Embryonic facial prominence (tissue), 1 donor: Measurements from ENCODE around the gene CARMIL1.

Source experiments
- DNase-seq: peaks from one replicate; pipeline ENCODE4 v3.0.0-alpha.2; 2016; ENCODE audit errors: extremely low spot score

Gene CARMIL1

DNA sequence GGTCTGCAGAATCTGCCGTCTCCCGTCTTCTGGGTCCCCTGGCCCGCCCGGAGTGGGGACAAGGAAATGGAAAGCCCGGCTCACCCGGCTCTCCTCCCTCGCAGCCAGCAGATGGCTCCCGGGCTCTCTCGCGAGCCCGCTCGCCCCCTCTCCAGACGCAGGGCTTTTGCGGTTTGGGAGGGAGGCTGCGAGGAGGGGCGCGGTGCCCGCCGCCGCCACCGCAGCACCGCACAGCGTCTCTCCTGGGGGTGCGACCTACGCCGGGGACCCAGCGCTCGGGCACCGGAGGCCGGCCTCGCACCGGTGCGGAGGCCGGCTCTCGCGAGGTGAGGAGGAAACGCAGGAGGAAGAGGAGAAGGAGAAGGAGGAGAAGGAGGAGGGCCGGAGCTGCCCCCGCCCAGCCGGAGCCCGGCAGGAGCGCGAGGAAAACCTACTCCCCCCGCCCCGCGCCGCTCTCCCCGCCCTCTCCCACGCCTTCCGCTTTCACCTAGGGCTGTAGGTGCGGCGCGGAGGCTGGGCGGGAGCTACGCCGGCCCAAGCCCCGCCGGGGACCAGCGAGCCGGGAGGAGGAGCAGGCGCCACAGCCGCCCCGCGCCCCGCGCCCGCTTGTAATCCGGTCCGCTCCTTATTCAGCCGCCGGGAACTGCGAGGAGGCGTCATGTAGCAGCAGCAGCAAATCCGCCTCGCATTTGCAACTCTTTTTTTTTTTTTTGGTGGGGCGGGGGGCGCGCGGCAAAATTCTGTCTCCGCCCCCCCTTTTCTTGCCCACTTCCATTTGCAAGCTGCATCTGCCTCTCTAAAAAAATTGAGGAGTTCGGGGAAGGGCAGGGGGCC, at the start of gene CARMIL1:
CARMIL1 (plus strand) TSS at position 461 of the 834 bp plus-strand sequence. CDS start 422 bp downstream, outside the sequence.
- peak; percentile 66 for DNase-seq

DNA sequence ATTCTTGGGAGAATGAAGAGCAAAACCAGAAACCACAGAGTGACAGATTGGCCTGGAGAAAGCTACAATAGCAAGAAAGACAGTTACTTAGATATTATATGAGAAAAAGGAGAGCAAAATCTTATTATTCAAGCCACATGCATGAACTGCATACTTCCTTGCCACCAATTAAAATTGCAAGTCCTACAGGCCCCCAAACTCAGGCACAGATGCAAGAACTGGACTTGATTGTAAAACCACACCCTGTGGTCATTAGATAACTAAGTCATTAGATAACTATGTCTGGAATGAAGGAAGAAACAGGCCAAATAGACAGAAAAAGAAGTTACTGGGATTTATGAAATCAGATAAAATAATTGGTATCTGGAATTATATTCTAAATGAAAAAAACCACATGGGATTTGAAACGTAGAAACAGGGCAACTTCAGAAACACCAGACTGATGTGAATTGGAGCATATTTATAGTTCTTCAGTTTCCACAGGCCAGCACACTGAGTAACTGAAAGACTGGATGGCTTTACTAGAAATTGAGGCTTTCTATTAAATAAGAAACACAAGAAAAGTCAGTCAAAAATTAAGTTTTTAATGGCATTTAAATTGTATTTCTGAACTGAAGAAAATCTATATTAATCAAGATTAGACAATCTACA, 49.4 kb upstream of the CARMIL1 start:
- DNase-seq: no peak

DNA sequence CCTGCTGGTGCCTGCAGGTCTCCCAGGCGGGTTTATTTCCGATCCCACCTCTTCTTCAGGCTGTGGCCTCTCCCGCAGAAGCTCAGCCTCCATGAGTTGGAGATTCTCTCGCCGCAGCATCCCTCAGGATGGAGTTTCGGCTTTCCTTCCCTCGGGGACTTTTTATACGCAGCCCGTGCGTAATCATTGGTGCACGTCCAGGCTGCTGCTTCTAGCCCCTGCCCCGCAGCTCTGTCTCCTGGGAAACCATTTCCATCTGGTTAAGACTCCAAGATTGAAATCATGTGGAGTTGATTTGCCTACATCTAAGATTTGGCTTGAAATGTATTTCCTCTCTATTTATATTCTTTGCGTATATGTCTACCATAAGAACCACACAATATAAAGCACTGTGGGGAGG, 46.7 kb upstream of the CARMIL1 start:
- DNase-seq: peak; percentile 80

DNA sequence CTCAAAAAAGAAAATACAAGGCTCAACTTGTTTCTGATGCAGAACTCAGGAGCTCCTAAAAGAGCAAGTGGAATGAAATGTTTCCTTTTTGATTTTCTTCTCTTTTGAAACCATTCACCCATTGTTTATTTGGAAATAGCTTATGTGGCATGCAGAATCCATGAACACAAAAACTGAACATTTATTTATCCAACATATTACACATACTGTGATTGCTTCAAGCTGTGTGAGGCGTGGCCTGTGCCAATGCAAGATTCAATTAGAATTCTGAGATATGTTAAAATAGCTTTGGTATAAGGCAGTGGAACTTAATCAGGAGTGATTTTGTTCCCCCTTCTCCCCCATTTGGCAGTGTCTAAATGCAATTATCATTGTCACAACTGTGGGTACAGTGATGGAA, 45.9 kb upstream of the CARMIL1 start:
- no peak for DNase-seq

DNA sequence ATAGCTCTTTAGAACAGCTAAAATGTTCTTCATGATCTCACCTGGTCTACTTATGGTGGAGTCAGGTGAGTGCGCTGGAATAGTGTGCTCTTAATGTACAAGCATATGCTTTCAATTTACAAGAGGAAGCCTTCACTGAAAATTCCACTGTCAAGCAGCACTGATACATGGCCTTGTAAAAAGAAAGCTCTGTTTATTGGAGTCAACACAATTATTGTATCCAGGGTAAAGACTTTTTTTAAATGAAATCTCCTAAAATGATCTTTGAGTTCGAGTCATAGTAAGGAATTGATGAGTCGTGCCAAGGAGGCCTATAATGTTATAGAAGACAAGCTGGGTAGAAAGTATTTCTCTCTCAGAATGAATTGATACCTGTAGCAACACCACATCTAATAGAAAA, 41.6 kb upstream of the CARMIL1 start:
- no peak for DNase-seq

DNA sequence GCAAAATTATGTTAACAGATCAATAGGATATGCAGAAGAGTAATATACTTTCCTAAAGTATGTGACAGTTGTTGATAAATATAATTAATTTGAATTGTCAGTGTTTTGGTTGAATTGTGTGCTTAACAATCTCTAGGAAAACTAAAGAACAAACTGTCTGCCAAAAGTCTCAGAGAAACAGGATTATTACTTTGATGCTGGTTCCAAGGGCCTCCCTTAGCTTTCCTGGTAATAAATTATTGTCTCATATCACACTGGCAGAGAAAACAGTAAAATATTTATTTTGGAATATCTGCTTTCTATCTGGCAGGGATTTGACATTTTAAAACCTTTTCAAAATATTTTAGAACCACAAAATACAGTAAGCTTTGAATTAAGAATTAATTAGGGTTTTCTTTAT, 40.1 kb upstream of the CARMIL1 start:
- no peak for DNase-seq

DNA sequence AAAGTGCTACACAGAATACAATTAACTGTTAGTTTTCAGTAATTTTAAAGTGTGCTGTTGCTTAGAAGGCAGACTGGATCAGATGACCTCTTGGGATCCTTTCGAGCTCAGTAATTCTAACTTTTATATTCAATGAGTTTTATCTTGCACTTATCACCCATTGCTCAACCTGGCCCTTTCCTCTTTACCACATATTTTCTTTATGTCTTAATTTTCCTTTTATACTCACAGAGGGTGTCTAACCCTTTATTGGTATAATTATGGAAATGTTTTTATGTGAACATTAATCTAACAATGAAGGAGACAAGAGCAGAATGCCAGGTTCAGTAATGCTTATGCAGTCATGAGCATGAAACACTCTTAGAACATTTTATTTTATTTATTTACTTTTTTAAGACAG, 39.7 kb upstream of the CARMIL1 start:
- no peak for DNase-seq

DNA sequence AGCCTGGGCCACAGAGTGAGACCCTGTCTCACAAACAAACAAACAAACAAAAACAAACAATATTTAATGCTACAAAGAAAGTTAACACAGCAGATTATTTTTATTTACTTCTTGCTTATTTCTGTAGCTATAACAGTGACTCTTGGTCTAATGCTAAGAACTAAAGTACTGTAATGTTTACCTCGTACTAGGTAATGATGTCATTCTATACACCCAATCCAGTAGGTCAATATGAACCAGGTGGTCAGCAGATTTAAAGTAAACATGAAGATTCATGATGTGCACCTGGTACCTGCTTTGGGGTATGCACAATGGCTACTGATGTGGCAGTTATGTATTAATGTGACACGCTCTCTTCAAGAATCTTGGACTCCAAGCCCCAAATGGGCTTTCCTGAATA, 36.6 kb upstream of the CARMIL1 start:
- no peak for DNase-seq

DNA sequence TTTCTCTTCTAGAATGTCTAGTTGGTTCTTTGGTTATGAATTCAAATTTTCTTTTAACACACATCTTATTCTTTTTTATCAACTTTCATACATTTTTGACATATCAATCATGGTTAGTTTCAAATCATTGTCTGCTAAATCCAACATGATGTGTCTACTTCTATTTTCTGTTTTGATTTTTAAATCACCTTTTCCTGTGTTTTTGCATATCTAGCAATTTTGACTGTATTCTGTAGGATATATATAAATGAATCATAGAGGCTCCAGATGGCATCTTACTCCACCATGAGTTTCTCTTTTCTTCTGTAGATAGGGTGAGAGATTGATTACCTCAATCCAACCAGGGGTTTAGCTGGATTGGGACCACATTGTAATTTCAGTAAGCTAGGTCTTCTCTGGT, 34.3 kb upstream of the CARMIL1 start:
- no peak for DNase-seq

DNA sequence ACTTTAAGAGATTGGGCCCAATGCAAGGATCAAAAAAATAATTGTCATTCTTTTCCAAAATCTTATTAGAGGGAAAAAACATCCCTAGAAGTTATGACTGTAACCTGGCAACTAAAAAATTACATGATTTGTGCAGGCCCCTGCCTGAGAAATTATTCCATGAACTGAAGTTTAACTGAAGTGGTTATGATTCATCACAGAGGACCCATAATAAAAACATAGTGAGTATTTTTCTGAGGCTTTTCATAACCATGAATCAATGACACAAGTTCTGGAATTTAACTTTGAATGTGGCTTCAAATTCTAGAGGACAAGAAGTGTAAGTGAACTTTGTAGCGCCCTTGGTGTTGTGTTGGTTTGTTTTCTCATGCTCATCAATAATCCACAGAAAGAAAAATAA, 31.1 kb upstream of the CARMIL1 start:
- no peak for DNase-seq

DNA sequence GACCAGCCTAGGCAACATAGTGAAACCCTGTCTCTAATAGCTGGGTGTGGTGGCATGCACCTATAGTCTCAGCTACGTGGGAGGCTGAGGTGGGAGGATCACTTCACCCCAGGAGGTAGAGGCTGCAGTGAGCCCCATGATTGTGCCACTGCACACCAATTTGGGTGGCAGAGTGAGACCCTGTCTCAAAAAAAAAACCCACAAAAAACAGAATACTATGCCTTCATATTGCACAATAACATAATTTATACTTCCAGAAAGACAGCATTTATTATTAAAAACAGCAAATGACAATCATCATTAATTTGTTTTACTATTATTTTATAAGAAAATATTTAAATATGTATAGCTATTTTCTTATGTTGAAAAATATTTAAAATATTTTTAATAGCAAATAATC, 30.0 kb upstream of the CARMIL1 start:
- no peak for DNase-seq

DNA sequence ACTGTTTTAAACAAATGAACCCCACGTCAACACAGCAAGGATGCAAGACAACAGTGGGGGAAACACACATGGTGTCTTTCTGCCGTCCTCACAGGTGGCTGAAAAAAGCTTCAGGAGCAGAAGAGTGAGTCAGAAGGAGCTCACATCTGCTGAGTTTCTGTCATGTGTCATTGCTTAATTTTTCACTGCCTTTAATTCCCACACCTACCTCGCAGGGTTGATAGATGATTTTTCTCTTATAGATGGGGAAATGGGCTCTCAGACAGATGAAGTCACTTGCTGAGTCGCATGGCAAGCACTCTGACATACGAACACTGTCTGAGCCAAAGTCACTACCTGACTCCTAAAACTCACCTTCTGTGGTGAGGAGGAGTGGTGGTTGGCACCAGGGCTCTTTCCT, 28.3 kb upstream of the CARMIL1 start:
- DNase-seq: no peak

DNA sequence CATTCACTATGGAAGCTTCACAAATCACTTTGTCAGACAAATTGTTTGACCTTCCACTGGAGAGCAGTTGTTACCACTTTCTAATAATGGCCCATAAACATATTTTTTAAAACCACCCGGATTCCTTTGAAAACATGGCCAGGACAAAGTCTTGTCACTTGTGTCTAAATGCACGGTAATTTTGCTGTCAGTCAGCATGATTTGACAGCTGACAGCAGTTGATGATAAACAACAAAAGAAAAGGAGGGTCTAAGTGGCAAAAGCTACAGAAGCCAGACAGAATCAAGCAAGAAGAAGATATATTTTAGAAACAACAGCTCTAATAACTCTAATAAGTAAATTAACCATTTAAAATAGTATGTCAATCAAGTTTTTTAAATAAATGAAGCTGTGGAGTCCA, 27.7 kb upstream of the CARMIL1 start:
- DNase-seq: no peak

DNA sequence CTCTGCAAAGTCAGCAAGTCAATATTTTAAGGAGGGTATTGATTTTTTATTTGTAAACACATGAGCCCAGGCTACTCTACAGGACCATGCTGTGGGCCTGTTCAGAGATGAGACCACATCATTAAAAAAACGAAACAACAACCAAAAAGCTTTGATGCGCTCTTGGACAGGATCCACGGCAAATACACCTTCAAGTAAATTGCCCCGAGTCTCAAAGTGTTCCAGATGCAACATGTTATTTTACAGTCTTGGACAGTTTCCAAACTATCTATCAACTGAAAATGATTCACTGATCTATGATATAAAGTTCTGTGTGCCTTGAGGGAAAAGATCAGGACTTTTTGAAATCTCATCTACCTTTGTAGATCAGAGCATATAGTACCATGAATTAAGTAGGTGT, 25.8 kb upstream of the CARMIL1 start:
- DNase-seq: no peak

DNA sequence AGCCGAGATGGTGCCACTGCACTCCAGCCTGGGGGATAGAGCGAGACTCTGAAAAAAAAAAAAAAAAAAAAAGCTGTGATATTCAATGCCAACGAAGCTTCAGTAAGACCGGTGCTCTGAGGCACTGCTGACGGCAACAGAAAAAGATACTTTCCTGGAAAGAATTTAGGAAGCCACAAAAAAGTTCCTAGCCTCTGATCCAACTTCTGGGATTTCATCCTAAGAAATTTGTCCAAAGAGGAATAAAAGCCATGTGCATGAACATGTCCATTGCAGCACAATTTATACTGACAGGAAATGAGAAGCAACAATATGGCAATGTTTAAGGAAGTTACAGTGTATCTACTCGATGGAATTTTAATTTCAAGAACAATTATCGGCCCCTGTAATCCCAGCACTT, 24.5 kb upstream of the CARMIL1 start:
- no peak for DNase-seq

DNA sequence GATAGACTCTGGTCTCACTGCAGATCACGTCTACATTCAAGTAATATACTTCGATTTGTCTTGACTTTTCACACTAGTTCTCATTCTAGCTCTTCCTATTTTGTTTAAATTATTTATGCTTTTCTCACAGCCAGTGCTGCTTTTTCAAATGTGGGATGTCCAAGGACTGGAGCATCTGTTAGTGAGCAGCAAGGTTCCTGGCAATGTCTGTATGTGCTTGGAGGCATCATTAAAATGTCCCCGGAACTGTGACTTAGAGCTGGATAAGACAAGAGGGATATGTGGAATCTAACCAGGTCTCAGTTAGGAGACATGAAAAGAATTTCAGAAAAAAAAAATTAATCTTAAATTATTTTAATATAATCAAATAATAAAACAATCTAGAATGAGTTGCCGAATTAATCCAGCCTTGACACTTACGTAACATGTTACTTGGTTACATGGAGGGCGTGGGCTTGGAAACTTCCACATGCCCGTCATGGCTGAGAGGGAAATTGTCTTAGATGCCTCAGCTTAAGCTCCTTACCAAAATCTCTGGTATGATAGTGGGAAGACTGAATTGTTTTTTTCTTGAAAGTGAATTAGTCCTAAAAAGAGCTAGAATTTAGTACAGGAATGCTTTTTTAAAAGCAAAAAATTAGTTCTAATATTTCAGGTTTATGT, 21.4 kb upstream of the CARMIL1 start:
- no peak for DNase-seq

DNA sequence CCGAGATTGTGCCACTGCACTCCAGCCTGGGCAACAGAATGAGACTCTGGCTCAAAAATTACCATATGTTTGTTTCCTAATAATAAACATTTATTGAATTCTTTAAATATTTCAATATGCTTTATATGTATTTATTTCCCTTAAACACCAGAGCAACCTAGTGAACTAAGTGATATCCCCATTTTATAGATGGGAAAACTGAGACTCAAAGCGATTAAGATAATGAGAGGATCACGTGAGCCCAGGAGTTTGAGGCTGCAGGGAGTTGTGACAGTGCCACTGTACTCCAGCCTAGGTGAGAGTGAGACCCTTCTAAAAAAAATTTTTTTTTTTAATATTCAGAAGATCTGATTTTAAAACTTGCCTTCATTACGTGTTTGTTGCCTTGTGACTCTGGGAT, 19.4 kb upstream of the CARMIL1 start:
- no peak for DNase-seq

DNA sequence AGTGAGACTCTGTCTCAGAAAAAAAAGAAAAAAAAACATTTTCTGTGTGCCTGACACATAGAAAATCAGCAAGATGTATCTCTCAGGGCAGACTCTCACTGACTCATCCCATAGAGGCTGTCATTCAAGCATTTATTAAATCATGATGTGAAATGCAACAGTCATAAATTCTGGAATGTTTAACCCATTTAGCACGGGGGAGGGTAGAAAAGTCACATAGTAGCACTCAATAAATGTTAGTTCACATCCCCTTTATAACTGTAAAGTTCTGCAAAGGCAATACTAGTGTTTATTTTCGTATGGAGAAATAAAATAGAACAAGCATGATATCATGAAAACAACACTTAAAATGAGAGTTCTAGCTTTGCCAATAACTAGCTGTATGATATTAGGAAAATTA, 15.5 kb upstream of the CARMIL1 start:
- no peak for DNase-seq

DNA sequence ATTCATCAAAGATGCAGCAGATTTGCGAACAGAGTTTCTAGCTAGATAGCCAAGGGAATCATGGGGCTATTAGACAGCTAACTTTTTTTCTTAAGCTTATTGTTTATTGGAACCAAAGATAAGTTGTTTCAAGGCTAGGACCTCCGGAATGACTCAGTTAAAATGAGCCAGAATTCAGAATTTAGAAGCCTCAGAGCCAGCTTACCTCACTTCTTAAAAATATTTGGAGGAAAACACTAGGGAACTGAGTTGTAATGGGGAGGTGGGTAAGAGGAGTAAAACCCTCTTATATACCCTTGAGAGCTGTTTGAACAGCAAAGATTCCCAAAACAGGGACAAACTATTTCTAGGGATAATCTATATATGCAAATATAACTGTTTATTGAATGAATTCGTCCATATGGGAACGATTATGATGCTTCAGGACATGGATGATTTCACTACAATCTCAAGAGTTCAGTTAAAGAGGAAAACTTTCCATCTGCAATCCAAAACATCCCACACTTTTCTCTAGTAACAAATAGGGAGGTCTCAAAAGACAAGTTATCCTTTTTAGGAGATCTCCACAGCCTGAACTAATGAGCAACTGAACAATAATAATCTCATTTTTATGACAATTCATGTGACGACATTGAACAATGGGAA, 12.6 kb upstream of the CARMIL1 start:
- peak; percentile 20 for DNase-seq

DNA sequence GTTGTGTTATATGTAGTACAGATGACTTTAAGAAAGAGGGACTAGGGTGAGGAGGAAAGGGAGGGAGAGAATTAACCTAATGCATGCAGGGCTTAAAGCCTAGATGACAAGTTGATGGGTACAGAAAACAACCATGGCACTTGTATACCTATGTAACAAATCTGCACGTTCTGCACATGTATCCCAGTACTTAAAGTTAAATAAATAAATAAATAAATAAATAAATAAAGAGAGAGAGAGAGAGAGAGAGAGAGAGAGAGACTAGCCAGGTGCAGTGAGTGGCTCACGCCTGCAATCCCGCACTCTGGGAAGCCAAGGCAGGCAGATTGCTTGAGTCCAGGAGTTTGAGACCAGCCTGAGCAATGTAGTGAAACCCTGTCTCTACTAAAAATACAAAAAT, 11.5 kb upstream of the CARMIL1 start:
- no peak for DNase-seq

DNA sequence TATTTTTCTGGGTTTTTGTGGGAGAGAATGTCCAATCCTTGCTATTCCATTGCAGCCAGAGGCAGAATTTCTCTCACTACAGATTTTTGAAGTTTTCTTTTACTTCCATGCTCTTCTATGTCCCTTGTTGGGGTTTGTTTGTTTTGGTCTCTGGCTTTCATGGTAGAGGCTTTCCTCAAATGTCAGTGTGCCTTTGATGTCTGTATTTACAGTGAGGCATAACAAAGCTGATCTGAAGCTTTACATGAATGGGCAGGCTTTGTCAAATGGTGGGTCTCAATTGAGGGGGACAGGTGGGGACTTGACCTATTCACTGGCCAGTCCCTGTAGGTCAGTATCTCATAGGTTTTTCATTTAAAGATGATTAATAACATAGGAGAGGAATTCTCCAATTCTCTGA, 8.6 kb upstream of the CARMIL1 start:
- no peak for DNase-seq

DNA sequence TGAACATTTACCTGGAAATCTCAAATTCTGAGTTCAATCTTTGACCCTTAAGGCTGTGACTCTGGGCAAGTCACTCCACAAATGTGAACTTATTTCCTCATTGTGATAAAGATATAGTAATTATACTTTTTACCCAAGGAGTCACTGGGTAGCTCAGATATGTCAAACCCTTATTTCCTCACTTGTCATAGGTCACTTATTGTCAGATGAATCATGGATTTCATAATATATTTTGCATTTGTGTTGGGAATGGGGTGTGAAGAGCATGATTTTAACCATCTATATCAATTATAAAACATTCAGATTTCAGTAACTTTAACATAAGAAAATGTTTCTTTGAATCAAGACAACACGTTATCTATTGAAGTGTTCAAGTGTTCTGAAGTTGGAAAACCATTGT, 3.7 kb upstream of the CARMIL1 start:
- DNase-seq: no peak

DNA sequence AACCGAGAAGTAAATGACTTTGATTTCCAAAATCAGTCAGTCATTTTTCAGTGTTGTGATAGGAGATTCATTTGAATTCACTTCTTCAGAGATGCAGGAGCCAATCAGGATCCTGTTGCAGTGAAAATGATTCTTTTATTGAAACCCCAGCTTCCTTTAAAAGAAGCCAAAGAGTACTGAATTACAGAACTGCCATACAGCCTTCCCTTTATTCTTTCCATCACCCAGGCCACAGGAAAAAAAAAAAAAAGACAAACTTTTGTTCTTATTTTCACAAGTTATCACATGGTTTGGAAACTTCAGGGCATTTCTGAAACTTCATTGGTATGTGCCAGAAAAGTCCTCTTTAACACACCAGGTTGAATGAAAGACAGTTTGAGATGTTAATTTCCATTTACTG, 1.8 kb upstream of the CARMIL1 start:
- DNase-seq: no peak
